Prostate gland (tissue), 2 donors: Measurements from ENCODE around the gene CARNS1. TPM values are rescaled to one million over a fixed set of nuclear protein-coding genes. Genes with fewer than 3 reads are reported as not detected.
"Not testable (repeated sequence)": the region's sequence is repeated elsewhere in the genome, so short reads cannot be mapped to it uniquely, and the experiment has no call there.

ENCODE experiments used
- DNase-seq: peaks from one replicate; pipeline ENCODE4 v3.0.0-alpha.2; 2019; ENCODE audit warnings: low spot score
- H3K27ac ChIP-seq, 2 donors: fragments of 200-600 bp; sonication (generic); 2 replicates each; pipeline ENCODE4 v1.5.1; 2017 to 2019
- H3K27me3 ChIP-seq: fragments of 200-600 bp; sonication (generic); replicated peaks from 2 replicates; pipeline ENCODE4 v1.5.1; 2019; ENCODE audit not compliant: insufficient read depth
- H3K36me3 ChIP-seq, 2 donors: fragments of 200-600 bp; sonication (generic); 1 replicate in 1 of 2; 2 replicates in 1 of 2; pipeline versions ENCODE4 v1.5.1 to v1.8.1; 2017 to 2019
- H3K4me1 ChIP-seq: fragments of 200-600 bp; sonication (generic); replicated peaks from 2 replicates; pipeline ENCODE4 v1.5.1; 2019
- H3K4me3 ChIP-seq, 2 donors: fragments of 200-600 bp; sonication (generic); 2 replicates each; pipeline ENCODE4 v1.5.1; 2017 to 2019
- H3K9me3 ChIP-seq: fragments of 200-600 bp; sonication (generic); 2 replicates; pipeline ENCODE4 v1.5.1; 2017
- CTCF ChIP-seq, 4 experiments: fragments of 200-600 bp in 2 of 4; fragments of 450-650 bp in 2 of 4; sonication (generic) in 2 of 4; IDR thresholded peaks; 1 replicate in 3 of 4; 2 replicates in 1 of 4; pipeline ENCODE4 v1.5.1; 2016 to 2019; ENCODE audit warnings: antibody characterized with exemption in 4 of 4, mild to moderate bottlenecking in 2 of 4, moderate library complexity in 2 of 4
- POLR2A ChIP-seq: fragments of 450-650 bp; IDR thresholded peaks from one replicate; pipeline ENCODE4 v1.6.1; 2016; ENCODE audit warnings: antibody characterized with exemption, mild to moderate bottlenecking
- POLR2AphosphoS5 ChIP-seq: sonication (generic); formaldehyde crosslinking; IDR thresholded peaks from one replicate; pipeline ENCODE4 v1.6.1; 2017; ENCODE audit warnings: antibody characterized with exemption
- WGBS: methylation state at CpG from one replicate; pipeline ENCODE4 v1.1.5; 2018; 5-methylcytosine and 5-hydroxymethylcytosine counted together
- intact Hi-C: fragments of 100-400 bp; cut with DNase I; formaldehyde crosslinking; loops from one replicate; pipeline ENCODE4 v1.14.2; 2022
- total RNA-seq, 2 donors: library from RNA; depleted of rRNA; stranded (reverse); fragments of >200 nt; gene quantifications; one replicate each; pipeline ENCODE4 v1.1.0, GENCODE V29; 2016

CARNS1 gene
- total RNA-seq, 2 donors from 2014 or later = 0.91 to 1.0 TPM

GRCh38 chr11:67400251-67400941 is 15.1 kb upstream of the CARNS1 start:
- peaks cover 6 to 13% of the 10 kb centered on the region in 2 donors for H3K36me3 ChIP-seq
- H3K27ac ChIP-seq = peak overlapping the region; percentile 86 to 96
- H3K4me3 ChIP-seq = peak overlapping the region; percentile 67 to 94
- no peaks in the 10 kb centered on the region for H3K27me3 ChIP-seq
- TF ChIP-seq POLR2AphosphoS5 = no peak
- no peak for TF ChIP-seq POLR2A
- no peak for TF ChIP-seq CTCF (IDR thresholded peaks at IDR 0.05)
- no peaks in the 10 kb centered on the region for H3K9me3 ChIP-seq
- DNase-seq = no peak
- intact Hi-C loops = loop anchor here (5.0 kb wide), 2 partner anchors 67 to 107 kb away; partner anchors contain the start of genes CDK2AP2, PITPNM1 and TMEM134
- peaks cover 15% of the 10 kb centered on the region for H3K4me1 ChIP-seq
- 32% methylated on average over 23 of the region's 23 CpGs for WGBS

GRCh38 chr11:67400942-67401494 is 14.5 kb upstream of the CARNS1 start:
- H3K4me3 ChIP-seq = peak overlapping the region; percentile 67 to 94
- H3K27ac ChIP-seq = peak overlapping the region; percentile 86 to 96
- no peaks in the 10 kb centered on the region for H3K27me3 ChIP-seq
- H3K4me1 ChIP-seq = peaks cover 15% of the 10 kb centered on the region
- peaks cover 6 to 13% of the 10 kb centered on the region in 2 donors for H3K36me3 ChIP-seq
- DNase-seq = no peak
- H3K9me3 ChIP-seq = no peaks in the 10 kb centered on the region
- intact Hi-C loops = loop anchor here (5.0 kb wide), 2 partner anchors 66 to 106 kb away; partner anchors contain the start of genes CDK2AP2, PITPNM1 and TMEM134
- 6% methylated on average over 14 of the region's 27 CpGs for WGBS
- no peak for TF ChIP-seq POLR2A
- no peak for TF ChIP-seq POLR2AphosphoS5
- TF ChIP-seq CTCF (IDR thresholded peaks at IDR 0.05) = no peak

GRCh38 chr11:67401495-67402191 is 13.8 kb upstream of the CARNS1 start, which contains the start of gene PPP1CA:
TSS of gene PPP1CA (minus strand) at chr11:67401858. CDS start at chr11:67401782, 76 bp downstream.
- Histone ChIP-seq H3K4me3 (peak within 1 kb of the TSS; percentile 67 to 94), H3K36me3 (peaks cover 6 to 13% of the 10 kb centered on the region in 2 donors), H3K27me3 (no peaks in the 10 kb centered on the region), H3K4me1 (peaks cover 15% of the 10 kb centered on the region), H3K9me3 (no peaks in the 10 kb centered on the region), H3K27ac (peak within 1 kb of the TSS; percentile 86 to 96)
- peak; percentile 86 for DNase-seq
- intact Hi-C loops = loop anchor here (5.0 kb wide), 2 partner anchors 66 to 106 kb away; partner anchors contain the start of genes CDK2AP2, PITPNM1 and TMEM134
- TF ChIP-seq POLR2A (peak; percentile 67), CTCF (IDR thresholded peaks at IDR 0.05) (peak; percentile 38 to 82 (median 42)), POLR2AphosphoS5 (peak; percentile 69)
- WGBS = 3% methylated on average over 36 of the region's 73 CpGs

- intact Hi-C loops = loop anchor here (5.0 kb wide), 2 partner anchors 65 to 105 kb away; partner anchors contain the start of genes CDK2AP2, PITPNM1 and TMEM134
- 56% methylated on average over 19 of the region's 19 CpGs for WGBS
- Histone ChIP-seq H3K4me1 (peaks cover 15% of the 10 kb centered on the region), H3K4me3 (peak overlapping the region in 1 of 2 donors; percentile 94), H3K36me3 (peaks cover 6 to 13% of the 10 kb centered on the region in 2 donors), H3K27ac (peak overlapping the region; percentile 86 to 96)
- not testable (repeated sequence) for DNase-seq, H3K9me3 ChIP-seq, H3K27me3 ChIP-seq
These were observed 13.2 kb upstream of the CARNS1 start for GRCh38 chr11:67402192-67402839.

- not testable (repeated sequence) for H3K27ac ChIP-seq, H3K27me3 ChIP-seq, H3K9me3 ChIP-seq, DNase-seq, H3K4me3 ChIP-seq
- WGBS = 95% methylated on average over 9 of the region's 9 CpGs
- Histone ChIP-seq H3K4me1 (peaks cover 15% of the 10 kb centered on the region), H3K36me3 (peaks cover 6 to 13% of the 10 kb centered on the region in 2 donors)
- intact Hi-C loops = loop anchor here (5.0 kb wide), 2 partner anchors 64 to 104 kb away; partner anchors contain the start of genes CDK2AP2, PITPNM1 and TMEM134
These were observed 12.4 kb upstream of the CARNS1 start for GRCh38 chr11:67403085-67403484.
